NK-92 (cell line): Measurements from ENCODE around the gene NFKB1.

Source experiments
- DNase-seq: peaks from one replicate; lab custom pipeline; 2025; ENCODE audit not compliant: unreplicated experiment; lab: John Stamatoyannopoulos, UW

NFKB1 gene

GRCh38 chr4:102493794-102494193 lies 7.4 kb upstream of the NFKB1 start:
- no peak for DNase-seq

- DNase-seq: no peak
Measured at GRCh38 chr4:102494603-102495002, 6.6 kb upstream of the NFKB1 start.

GRCh38 chr4:102497986-102498385 lies 3.2 kb upstream of the NFKB1 start:
- no peak for DNase-seq

- DNase-seq: no peak
Measured at GRCh38 chr4:102500352-102500695, 835 bp upstream of the NFKB1 start.

- DNase-seq: no peak
Measured at GRCh38 chr4:102501447-102501696, 213 bp downstream of the NFKB1 start.

GRCh38 chr4:102502543-102502818 lies 1.3 kb downstream of the NFKB1 start:
- no peak for DNase-seq

- DNase-seq: no peak
Measured at GRCh38 chr4:102503301-102503746, 2.2 kb downstream of the NFKB1 start.

- no peak for DNase-seq
Measured at GRCh38 chr4:102503831-102504786, 3.0 kb downstream of the NFKB1 start.

GRCh38 chr4:102504941-102505340 lies 3.8 kb downstream of the NFKB1 start:
- no peak for DNase-seq

- DNase-seq: no peak
Measured at GRCh38 chr4:102505708-102506107, 4.5 kb downstream of the NFKB1 start.

- no peak for DNase-seq
Measured at GRCh38 chr4:102506523-102506922, 5.4 kb downstream of the NFKB1 start.

GRCh38 chr4:102511830-102512605 lies 10.9 kb downstream of the NFKB1 start:
- DNase-seq: no peak

GRCh38 chr4:102514298-102514964 lies 13.3 kb downstream of the NFKB1 start:
- DNase-seq: no peak

GRCh38 chr4:102517753-102518152 lies 16.6 kb downstream of the NFKB1 start:
- no peak for DNase-seq

- no peak for DNase-seq
Measured at GRCh38 chr4:102518703-102519131, 17.6 kb downstream of the NFKB1 start.

GRCh38 chr4:102519925-102520324 lies 18.8 kb downstream of the NFKB1 start:
- DNase-seq: no peak

GRCh38 chr4:102521570-102521969 lies 20.4 kb downstream of the NFKB1 start:
- no peak for DNase-seq

GRCh38 chr4:102522031-102522440 lies 20.9 kb downstream of the NFKB1 start:
- no peak for DNase-seq

- DNase-seq: no peak
Measured at GRCh38 chr4:102524691-102525090, 23.5 kb downstream of the NFKB1 start.

GRCh38 chr4:102525097-102525496 lies 23.9 kb downstream of the NFKB1 start:
- DNase-seq: no peak

- DNase-seq: no peak
Measured at GRCh38 chr4:102525504-102525903, 24.3 kb downstream of the NFKB1 start.

GRCh38 chr4:102526532-102526931 lies 25.4 kb downstream of the NFKB1 start:
- DNase-seq: no peak
